Activated T-helper 1 cell treated with Interleukin-2 at 50 U/mL for 16 hours (primary cell): ENCODE results near the gene GSC2.

ENCODE experiments used
- DNase-seq: peaks from one replicate; pipeline ENCODE4 v3.0.0-alpha.2; 2020; ENCODE audit warnings: low read depth

Gene GSC2

GRCh38 chr22:19152942-19153883, 3.1 kb upstream of the GSC2 start:
- no peak for DNase-seq

DNA sequence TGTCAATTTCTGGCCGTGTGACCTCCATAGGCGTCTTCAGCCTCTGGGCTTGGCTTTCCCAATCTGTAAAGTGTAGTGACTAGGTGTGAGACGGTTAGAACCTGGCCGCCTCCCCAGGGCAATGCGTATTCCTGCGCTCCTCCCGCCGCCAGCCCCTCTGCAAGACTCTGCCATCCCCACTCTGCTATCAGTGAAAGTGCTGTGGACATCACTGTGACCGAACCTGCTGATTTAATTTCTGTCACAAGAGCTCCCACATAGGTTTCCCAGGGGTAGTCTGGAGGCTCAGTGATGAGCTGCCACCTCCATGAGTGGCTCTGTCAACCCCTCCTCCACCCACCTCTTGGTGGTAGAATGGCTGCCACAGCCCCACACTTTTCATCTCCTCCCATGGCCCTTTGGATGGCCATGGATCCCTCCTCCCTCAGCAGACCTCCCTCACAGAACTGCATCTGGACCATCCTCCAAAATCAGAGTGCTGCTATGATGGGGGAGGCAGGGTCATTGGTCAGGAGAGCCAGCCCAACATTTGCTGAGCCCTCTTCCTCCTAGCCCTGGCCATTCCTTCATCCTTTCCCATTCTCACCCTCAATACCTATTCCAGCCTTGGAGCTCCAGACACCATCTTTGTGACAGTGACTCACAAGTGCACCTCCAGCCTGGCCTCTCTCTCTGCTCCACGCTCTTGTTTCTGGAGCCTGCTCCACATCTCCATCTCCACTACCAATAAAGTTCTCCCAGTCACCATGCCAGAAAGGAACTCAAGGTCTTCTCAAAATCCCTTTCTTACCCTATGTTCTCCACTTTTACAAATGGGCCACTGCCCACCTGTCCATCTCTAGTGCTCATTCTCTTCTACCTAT, 1.5 kb upstream of the GSC2 start:
- no peak for DNase-seq

- no peak for DNase-seq
Measured at GRCh38 chr22:19150482-19151328, 613 bp upstream of the GSC2 start.

DNA sequence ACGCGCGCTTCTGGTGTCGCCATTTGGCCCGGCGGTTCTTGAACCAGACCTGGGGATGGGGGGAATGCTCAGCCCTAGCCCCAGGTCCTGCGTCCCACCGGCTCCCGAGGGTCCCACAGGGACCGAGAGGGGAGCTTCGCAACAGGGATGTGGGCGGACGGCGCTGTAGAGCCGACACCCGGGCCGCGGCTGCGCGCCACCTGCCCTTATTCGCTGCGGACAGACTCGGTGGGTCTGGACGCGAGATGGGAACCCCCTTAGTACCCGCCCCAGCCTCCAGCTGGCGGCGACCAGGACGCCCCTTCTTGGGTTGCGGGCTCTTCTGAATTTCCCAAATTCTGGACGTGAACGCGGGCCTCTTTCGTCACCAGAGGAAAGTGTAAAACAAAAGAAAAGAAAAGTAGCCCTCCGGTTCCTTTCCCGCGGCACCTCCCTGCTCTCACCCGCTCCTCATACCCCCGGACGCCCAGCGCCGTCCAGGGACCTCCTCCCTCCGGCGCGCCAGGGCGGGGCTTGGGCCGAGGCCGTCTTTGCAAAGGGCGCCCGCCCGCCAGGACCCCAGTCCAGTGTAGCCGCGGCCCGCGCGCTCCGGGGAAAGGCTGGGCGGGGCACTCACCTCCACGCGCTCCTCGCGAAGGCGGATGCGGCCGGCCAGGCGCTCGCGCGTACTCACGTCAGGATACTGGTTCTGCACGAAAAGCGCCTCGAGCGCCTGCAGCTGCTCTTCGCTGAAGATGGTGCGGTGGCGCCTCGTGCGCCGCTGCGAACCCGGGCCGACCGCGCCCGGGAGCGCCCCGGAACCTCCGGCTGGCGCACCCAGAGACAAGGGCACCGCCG, 827 bp downstream of the GSC2 start:
- DNase-seq: no peak

DNA sequence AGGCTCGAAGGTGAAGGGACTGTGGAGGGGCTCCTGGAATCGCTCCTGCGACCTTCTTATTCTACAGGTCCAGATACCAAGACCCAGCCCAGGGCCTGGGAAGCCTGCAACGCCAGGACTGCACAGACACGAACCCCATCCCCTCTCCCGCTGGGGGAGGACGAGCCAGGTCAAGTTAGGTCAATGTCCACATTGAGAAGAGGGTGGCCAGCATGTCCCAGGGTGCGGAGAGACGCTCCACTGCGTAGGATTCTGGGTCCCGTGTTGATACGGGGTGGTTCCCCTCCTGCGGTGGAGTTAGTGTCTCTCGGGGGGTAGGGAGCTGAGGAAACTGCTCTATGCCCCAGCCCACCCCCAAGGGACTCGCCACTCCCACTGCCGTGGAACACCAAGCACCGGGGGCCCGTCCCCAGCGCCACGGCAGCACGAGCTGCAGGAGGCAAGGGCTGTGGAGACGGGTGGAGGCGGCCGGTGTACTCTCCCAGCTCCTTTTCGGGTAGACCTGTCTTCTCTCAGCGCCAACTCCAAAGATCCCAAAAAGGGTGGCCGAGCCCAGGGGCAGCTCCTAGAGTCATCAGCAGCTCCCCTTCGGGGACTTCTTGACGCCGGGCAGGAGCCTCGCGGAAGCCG, 1.6 kb downstream of the GSC2 start:
- no peak for DNase-seq

- no peak for DNase-seq
Measured at GRCh38 chr22:19147195-19147780, 2.8 kb downstream of the GSC2 start.

DNA sequence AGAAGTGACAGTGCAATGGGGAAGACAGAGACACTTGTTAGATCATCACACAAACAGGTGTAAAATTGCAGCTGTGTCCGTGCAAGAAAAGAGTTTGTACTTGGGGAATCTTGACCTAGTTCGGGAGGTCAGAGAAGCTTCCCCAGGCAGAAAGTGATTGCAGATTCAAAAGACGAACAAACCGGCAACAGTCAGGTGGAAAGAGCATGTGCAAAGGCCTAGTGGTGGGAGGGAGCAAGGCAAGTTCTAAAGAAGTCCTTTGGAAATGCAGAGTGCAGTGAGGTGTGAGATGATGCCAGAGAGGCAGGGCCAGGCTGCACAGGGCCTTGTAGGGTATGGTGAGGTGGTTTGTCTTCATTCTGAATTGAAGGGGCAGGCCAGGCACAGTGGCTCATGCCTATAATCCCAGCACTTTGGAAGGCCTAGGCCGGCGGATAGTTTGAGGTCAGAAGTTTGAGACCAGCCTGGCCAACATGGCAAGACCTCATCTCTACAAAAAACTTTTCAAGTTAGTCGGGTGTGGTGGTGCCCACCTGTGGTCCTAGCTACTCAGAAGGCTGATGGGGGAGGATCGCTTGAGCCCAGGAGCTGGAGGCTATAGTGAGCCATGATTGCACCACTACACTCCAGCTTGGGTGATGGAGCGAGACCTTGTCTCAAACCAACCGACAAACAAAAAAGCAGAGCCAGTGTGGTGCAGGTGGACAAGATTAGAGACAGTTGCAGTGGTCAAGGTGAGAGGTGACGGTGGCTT, 3.7 kb downstream of the GSC2 start:
- no peak for DNase-seq

DNA sequence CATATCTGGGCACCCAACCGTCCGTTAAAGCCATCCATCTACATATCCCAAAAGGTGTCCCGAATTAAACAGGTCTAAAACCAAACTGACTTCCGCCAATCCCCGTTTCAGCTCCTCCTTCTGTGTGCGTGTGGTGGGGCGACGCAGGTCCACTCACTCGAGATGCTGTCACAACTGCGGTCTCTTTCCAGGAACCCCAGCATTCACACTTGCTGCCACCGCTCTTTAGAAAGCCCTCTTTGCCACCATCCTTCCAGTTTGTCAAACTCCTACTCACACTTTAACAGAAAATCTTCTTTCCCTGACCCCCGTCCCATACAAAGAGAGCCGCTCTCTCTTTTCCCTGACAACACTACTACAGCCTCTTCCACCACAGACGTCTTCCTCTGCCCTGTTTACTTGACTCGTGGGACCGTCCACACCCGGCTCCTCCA, 6.1 kb downstream of the GSC2 start:
- DNase-seq: no peak

DNA sequence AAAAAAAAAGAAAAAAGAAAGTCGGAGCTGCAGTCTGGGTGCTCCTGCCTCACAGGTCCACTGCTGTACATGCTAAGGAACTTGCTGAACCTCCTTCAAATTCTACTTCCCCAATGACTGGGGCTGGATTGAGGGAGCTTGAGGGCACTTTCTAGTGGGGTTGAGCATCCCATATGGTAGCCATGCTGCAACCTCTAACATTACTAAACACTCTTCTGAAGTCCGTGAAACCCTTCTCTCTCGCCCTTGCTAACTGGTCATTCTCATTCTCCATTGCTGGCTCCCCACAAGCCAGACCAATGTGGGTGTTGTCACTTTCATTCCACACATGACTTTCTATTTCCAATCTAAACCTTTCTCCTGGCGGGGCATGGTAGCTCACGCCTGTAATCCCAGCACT, 6.9 kb downstream of the GSC2 start:
- no peak for DNase-seq

GRCh38 chr22:19142394-19142793, 7.7 kb downstream of the GSC2 start:
- no peak for DNase-seq

- DNase-seq: no peak
Measured at GRCh38 chr22:19139974-19140373, 10.1 kb downstream of the GSC2 start.

DNA sequence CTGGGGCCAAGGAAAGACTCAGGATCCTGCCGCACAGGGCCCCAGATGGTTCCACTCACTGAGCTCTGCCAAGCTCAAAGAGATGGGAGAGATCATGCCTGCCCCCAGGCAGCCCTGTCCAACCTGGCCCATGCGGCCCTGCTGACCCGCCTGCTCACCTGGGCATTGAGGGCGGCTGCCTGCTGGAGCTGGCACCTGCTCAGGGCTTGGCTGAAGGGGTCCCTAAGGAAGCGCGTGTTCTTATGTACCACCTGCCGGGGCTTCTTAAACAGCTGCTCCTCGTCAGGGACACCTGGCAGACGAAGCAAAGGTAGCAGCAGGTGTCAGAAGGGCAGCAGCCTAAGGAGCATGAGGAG, 11.1 kb downstream of the GSC2 start:
- no peak for DNase-seq

GRCh38 chr22:19138217-19139000, 11.7 kb downstream of the GSC2 start:
- DNase-seq: no peak

DNA sequence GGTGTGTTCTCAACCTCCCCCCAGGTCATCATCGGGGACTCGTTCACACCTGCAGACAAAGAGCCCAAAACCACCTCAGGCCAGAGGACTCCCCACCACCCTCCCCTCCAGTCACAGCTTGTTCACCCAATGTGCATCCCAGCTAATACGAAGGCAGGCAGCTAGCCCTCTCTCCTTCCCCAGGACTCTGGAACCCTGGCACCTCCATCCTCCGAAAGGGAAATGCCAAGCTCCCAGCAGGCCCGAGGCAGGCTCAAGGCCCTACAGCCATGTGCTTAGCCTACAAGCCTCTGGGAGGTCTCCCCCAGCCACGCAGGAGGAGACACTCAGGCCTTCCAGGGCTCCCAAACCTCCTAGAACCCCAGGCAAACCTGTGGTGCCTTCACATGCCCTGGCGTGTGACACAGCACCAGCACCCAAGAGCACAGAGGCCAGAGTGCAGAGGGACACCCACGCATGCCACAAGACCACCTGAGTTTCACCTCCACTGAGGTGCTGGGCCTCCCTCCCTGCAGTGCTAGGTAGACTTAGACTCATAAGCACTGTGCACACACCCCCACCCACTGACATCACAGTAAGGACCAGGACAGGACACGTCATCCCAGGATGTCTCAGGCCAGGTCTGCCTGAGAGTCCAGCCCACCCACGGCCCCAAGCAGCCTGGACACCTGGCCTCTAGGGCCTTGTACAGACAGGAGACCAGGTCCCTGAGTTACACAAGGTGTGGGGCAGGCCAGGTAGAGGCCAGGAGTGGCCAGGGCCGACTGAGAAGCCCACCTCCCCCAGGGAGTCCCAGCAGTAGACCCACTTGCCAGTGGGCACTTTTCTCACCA, 12.5 kb downstream of the GSC2 start:
- DNase-seq: no peak

- no peak for DNase-seq
Measured at GRCh38 chr22:19136915-19137314, 13.2 kb downstream of the GSC2 start.

- DNase-seq: no peak
Measured at GRCh38 chr22:19134874-19135273, 15.2 kb downstream of the GSC2 start.

DNA sequence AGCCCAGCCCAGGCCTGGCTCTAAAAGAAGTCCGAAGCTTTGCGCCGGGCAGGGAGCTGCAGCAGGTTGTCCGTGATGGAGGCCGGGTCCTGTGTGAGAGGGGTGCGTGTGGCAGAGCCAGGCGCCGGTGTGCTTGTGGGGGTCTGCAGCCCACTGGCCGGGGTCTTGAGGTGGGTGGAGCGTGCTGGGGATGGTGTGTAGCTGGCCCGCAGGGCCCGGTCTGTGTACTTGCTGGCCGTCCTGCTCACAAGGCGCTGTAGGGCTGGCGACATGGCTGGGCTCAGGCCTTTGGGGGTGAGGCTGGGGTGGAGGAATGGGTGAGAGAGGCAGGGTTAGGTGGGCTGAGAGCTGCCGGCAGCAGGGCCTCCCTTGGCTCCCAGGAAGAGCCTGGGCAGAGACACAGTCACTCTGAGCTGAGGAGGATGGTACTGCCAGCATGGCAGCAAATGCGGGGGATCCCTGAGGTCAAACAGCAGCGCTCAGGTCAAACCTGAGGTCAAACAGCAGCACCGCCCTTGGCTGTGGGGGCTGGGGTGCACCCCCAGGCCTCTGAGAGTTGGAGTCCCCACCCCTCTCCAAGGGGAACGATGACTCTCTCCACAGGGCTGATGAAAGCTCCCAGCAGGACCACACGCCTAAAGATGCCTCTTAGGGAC, 15.8 kb downstream of the GSC2 start:
- DNase-seq: no peak
